HG02571 (cell line): ENCODE measurements around the gene SLC4A11.
A peak's percentile ranks its signal among the peaks of the same experiment; 100 is the strongest.
"Not testable (repeated sequence)": the region's sequence is repeated elsewhere in the genome, so short reads cannot be mapped to it uniquely, and the experiment has no call there.

Experiments
- ATAC-seq: cut with Tn5 transposase; IDR thresholded peaks from one replicate; pipeline ENCODE4 v1.9.1; 2021; ENCODE audit warnings: mild to moderate bottlenecking, moderate library complexity; ENCODE audit not compliant: unreplicated experiment

Gene SLC4A11

DNA sequence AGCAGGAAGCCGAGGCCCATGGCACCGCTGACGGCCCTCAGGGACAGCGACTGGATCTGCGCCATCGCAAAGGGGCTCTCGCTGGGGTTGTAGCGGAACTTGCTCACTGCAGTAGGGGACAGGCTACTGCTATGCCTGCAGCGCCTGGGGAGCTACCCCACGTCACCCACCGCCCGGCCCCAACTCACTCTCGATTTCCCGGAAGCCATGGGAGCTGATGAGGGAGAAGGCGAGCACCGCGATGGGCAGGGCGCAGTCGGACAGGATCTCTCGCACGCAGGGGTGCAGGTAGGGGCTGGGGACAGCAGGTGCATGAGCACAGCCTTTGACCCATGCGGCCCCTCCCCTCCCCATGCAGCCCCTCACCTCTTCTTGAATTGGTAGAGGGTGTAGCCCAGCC lies 9.8 kb downstream of the SLC4A11 start:
- ATAC-seq = no peak

DNA sequence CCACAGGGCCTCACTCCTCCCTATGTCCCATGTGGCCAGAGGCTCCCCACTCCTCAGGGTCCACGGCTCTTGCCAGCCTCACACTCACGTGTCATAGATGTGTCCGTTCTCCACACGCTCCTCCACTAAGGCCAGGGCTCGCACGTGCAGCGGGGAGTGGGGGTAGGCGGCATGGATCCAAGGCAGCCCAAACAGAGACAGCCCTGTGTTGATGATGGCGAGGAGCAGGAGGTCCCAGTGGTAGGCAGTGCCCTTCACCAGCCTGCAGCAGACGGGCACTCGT lies 10.3 kb downstream of the SLC4A11 start:
- ATAC-seq = no peak

DNA sequence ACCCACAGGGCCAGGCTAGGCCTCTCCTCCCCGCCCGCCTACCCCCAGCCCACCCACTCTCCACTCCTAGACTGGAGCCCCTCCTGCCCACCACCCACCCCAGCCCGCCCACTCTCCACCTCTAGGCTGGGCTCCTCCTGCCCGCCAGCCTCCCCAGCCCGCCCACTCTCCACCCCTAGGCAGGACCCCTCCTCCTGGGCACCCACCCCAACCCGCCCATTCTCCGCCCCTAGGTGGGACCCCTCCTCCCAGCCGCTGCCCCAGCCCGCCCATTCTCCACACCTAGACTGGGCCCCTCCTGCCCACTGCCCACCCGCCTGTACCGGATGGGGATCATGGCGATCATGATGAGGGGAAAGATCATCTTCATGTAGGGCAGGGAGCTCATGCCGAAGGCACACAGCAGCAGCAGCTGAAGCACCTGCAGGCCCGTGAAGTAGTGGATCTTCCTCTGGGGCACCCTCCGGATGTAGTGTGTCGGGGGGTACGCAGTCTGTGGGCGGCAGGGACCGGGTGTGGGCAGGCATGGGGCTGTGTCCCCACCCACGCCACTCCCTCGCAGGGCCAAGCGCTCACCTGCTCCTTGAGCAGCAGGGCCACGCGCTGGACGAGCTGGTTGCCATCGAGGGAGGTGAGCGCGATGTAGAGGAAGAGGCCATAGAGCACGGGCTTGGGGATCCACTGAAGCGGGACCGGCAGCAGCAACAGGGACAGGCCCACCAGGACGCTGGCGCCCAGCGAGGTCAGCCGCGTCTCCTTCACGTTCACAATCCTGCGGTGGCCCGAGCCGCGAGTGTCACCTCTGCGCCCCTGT lies 10.8 kb downstream of the SLC4A11 start:
- no peak for ATAC-seq

DNA sequence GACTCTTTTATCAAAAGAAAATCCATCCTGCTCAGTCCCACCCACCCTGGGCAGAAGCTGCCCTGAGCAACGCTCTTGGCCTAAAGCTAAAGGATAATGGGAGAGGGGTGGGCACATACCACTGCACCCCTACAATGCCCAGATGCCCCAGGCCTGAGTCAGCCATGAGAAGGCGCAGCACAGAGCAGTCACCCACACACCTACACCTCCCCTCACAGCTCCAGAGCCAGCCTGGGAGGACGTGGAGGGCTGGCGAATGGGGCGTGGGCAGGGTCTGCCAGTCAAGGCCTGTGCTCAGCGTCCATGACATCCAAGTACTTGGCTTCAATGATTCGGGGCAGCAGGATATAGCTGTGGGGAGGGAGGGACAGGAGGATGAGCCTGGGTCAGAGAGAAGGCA lies 11.5 kb downstream of the SLC4A11 start:
- no peak for ATAC-seq

DNA sequence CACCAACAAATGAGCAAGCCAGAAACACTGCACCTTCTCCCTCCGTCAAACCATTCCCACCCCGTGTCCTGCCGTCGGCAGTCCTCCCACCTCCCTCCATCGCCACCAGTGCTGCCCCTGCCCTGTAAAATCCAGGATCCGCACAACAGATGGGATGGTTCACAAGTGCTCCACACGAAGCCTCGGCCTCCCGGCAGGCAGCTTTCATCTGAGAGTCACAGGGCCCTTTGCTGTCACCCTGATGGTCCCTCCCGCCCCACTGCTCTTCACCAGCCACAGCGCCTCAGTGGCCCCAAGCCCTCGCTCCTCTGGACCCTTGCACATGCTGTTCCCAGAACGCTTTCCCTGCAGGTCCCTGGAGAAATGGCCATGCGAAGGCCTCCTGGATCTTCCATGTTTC lies 12.1 kb downstream of the SLC4A11 start:
- ATAC-seq = no peak

DNA sequence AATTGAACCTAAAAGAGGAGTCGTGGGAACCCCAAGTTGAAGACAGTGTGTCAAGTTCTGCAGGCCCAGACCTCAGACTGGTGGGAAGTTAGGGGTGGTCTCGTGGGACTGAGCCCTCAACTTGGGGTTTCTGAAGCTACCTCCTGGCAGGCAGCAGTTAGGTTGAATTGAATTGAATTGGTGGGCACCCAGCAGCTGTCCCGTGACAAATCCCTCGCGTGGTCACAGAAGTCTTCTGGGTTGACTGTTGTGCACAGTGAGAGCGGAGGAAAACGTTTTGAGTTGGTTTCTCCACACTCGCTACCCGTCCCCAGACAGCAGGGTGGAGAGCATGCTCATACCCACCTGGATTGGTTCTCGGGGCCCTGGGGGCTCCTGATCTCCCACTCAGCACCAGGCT lies 12.9 kb downstream of the SLC4A11 start:
- ATAC-seq = no peak

DNA sequence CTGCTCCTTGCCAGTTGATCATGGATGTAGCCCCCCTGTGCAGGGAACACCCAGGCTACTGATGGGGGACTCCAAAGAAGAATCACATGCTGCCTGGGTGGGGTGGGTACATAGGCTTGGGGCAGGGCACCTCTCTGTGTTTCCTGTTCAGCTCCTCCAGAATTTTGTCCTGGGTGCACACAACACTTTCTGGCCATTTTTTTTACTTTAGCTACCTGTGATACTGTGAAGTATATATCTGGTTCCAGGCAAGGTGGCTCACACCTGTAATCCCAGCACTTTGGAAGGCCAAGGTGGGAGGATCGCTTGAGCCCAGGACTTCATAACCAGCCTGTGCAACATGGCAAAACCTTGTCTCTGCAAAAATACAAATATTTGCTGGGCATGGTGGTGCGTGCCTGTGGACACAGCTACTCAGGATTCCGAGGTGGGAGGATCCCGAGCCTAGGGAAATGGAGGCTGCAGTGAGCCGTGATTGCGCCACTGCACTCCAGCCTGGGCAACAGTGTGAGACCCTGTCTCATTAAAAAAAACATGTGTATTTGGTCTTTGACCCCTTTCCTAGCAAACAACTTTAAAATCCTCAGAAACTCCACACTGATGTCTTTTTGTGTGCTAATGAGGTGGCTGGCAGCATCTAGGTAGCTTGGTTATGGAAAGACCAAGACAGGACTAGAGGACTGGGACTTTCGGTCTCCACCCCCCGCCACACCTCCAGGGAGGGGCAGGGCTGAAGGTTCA lies 14.1 kb downstream of the SLC4A11 start:
- no peak for ATAC-seq

DNA sequence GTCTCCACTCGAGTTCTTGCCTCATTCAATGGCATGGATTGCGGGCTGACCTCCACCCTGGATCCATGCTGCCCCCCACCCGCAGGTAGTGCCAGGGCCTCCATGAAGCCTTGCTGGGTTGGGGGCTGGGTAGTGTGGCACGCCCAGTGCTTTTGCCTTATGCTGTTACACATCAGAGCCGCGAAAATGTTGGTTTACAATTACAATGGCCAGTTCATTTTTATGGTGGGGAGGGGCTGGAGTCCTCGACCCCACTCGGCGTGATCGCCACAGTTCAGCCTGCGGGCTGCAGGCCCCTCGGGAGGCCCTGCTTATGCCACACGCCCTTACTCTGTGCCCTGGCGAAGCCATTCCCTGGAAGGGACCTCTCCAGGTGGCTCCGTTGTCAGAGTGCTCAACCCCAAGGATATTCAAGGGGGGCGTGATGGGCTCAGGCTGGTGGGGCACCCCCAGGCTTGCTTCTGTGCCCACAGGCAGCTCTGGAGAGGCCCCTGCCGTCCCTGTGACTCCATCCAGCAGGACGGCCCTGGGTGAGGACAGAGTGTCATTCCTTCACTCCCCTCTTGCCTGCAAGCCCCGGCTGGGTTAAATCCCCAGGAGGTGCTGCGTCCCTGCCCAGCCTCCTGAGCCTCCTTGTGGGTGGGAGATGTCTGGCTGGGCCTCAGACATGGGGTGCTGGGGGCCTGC lies 14.9 kb downstream of the SLC4A11 start:
- no peak for ATAC-seq

DNA sequence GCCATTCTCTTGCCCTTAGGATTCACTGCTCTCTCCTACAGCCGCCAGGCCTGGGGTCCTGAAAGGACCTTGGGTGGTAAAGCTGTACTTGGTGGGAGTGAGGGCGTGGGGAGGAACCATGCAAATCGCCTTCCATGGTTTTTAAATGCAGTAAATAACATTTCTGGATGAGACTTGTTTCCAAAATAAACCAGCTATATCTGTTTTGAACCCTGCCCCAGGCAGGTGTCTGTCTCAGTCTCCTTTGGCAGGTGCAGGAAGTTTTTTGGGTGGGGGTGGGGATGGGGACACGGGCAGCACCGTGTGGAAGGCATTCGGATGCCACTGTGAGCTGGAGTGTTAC lies 15.4 kb downstream of the SLC4A11 start:
- no peak for ATAC-seq

DNA sequence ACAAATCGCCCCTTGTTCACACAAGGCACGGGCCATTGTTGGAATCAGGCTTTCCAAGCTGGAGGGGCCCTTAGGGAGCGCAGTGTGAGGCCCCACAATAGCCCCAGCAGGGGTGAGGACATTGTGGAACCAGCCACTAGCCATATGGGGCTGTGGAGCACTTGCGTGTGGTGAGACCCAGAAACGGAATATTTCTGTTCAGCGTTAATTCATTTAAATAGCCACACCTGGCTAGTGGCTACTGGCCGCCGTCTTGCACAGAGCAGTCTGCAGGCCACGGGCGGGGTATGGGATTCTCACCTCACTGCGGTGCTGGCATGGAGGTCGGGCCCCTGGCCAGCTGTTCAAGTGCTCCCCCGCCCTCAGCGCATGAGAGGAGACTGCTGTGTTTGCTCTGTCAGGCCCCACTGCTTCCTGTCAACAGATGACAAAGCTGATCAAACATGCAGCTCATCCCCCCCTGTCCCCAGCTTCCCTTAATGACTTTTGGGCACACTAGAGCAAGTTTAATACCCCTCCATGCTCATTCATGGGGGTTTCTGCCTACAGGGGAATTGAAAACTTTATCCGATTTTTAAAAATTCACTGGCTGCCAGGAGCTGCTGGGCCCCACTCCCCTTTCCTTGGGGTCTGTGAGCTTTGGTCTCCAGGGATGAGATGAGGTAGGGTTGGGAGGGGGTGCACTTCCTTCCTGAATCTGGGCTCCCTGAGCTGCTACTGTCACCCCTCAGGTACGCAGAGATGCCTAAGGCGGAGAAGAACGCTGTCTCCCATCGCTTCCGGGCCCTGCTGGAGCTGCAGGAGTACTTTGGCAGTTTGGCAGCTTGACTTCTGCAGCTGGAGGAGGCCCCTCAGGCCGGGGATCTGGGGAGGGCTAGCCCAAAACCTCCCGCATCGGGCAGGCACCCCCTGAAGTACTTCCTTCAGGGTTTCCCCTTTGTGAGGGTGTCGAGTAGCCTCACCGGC lies 16.1 kb downstream of the SLC4A11 start:
- no peak for ATAC-seq

DNA sequence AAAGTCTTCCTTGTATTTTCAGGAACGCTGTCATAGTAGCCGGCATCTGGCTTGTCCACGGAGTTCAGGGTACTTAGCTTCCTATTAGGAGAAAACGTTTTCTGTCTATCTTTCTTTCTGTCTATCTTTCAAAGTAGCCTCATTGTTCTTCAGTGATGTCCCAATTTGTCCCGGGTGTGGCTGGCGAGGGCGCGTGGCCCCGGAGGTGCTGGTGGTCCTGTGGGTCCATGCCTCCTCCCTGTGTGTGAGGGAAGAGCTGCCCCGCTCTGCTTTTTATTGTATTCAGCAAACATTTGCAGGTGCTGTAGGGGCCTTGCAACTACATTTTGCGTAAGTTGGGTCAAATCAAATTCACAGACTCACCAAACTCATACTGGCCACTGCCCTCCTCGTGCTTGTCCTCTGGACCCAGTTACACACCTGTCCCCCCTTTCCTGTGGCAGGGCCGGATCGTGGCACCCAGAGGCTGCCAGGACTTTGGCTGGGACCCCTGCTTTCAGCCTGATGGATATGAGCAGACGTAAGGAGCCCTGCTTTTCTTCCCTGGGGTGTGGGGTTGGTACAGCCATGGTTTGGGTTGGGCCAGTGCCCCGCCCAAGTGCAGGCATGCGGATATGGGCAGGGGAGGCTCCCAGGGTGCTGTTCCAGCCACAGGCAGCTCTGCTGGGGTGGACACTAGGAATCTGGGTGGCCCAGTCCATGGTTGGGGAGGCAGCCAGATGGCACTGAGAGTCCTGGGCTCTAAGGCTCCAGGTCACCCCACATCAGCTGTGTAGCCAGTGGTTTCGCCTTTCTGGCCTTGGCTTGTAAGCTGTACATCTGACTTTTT lies 17.4 kb downstream of the SLC4A11 start:
- no peak for ATAC-seq

DNA sequence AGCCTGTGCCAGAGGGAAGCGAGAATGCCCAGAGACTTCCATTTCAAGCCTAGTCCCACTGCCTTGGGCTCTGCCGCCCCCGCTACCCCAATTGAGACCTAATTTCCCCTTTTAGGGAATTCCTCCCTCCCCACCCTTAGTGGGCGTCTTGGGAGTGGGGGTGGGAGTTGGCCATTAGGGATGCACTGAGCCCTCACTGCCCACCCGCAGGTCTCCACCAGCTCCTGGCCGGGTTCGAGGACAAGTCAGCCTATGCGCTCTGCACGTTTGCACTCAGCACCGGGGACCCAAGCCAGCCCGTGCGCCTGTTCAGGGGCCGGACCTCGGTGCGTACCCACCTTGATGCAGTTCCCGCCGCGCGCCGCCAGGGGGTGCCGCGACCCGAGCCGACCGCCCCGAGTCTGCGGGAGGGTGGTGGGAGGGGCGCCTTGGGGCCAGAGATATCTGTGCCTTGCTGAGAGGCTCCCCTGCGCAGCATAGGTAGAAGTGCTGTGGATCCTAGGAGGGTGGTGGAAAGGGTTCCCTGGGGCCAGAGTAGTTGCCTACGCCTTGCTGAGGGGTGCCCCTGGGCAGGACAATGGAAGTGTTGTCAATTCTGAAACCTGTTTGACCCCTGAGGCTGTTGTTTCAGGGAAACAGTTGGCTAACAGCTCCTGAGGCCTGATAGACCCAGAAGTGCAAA lies 20.5 kb downstream of the SLC4A11 start:
- ATAC-seq = no peak

DNA sequence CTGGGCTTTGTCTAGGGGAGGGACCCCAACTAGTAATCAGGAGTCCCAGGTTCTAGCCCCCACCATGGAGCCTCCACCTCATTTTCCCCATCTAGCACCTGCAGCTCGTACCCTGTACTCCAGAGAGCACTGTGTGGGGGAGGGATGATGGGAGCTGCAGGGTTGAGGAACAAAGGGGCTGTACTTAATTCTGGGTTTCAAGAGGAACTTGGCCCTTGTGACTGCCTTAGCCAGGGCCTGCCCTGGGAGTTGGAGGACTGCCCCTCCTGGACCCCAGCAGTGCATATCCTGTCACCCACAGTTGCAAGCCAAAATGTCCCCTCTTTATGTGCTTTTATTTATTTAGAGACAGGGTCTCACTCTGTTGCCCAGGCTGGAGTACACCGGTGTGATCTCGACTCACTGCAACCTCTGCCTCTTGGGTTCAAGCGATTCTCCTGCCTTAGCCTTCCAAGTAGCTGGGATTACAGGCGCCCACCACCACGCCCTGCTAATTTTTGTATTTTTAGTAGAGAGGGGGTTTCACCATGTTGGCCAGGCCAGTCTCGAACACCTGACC lies 23.6 kb downstream of the SLC4A11 start:
- ATAC-seq = not testable (repeated sequence)

DNA sequence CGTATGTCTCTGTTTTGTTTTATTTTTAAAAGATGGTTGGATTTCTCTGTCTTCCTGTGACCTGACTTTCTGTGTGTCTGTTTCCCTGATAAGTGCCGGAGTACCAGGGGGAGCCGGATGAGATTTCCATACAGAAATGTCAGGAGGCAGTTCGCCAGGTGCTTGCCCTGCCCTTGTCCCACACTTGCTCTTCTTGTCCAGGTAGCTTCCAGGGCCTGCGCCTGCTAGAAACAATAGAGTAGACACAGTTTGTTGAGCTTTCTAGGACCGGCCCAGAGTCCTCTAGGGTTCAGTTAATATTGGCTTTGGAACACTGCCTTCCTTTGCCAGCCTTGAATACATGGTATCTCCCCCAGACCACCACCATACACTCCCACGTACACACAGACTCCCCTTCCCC lies 25.8 kb downstream of the SLC4A11 start:
- ATAC-seq = no peak

DNA sequence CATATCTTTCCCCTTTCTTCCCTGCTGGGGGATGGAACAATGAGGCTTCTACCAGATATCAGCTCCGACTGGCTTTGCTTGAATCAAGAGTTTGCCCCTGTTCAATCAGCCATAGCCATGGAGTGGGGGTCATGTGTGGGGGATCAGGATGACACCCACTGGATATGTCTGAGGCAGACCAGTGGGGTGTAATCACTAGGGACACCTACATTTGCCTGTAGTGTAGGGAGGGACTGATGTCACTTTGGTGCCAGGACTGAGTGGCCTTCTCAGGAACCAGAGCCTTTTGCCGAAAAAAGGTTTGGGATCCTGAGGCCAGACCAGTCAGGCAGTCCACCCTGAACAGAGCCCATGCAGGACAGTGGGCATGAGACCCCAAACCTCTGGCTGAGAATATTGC lies 28.6 kb downstream of the SLC4A11 start:
- ATAC-seq = no peak

DNA sequence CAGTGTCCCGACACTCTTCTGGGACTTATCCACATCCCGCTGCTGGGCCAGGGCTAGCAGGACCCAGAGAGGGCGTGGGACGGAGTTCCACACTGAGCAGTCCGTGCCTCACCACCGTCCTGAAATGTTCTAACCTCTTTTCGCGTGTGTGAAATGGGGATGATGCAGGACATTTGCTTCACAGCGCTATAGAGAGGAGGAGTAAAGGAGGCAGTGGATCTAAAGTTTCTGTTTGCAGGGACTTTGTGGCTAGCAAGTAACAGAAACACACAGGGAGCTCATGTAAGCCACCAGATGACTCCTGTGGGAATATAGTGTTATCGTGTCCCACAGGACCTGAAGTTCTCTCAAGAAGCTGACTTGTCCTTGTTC lies 29.1 kb downstream of the SLC4A11 start:
- no peak for ATAC-seq

DNA sequence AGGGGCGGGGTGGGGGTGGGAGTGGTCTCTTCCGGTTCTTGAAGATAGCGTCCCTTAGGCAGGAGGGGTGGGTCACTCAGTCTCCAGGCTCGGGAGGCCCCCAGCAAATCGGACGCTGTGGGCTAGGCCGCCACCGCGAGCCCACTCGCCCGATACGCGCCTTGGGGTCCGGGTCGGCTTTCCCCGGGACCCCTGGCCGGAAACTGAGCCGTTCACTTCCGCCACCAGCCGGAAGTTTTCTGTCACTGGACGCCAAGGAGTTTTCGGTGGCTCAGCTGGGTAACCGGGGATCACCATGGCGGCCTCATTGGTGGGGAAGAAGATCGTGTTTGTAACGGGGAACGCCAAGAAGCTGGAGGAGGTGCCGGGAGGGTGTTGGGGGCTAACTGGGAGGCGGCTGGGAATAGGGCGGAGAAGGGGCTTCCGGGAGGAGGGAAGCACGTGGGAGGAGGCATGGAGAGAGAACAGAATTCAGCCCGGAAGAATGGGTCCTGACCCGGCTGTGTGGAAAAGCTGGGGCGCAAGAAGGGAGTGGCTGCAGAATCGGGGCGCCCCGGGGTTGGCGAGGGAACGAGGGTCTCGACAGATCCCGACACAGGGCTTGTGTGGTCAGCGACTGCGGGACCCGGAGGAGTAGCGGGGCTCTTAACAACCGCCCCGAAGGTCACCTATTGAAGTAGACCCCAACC lies 29.6 kb downstream of the SLC4A11 start, which contains the start of gene ITPA:
TSS of gene ITPA (plus strand) at position 242 of the 689 bp plus-strand sequence. CDS start at position 296, 54 bp downstream.
- peak; percentile 37 for ATAC-seq

DNA sequence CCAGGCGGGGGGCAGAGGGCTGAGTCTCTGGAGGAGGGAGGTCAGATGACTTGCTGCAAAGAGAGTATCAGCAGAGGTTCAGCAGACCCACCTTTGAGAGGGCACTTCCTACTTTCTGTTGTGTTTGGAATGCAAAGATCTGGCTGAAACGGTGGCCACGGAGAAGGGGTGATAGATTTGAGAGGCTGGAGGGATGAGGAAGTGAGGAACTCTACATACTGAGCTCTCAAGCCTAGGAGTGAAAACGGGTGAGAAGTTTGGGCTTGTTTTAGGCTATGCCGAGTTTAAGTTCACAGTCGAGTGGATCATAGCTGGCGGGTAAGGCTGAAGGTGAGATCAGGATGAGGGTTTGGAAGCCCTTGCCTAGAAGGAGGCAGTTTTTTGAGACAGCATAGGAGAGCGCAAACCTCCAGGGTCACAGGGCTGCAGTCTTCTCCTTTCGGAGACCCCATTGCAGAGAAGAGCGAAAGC lies 30.2 kb downstream of the SLC4A11 start:
- no peak for ATAC-seq
